GM19324 (cell line): ENCODE results near the gene TOB1.

Experiments
- ATAC-seq: cut with Tn5 transposase; IDR thresholded peaks from one replicate; pipeline ENCODE4 v1.9.1; 2021; ENCODE audit warnings: mild to moderate bottlenecking, moderate library complexity; ENCODE audit not compliant: unreplicated experiment, low FRiP score

TOB1 gene

GRCh38 chr17:50815400-50815799 is 50.8 kb downstream of the TOB1 start:
- ATAC-seq = no peak

- ATAC-seq = no peak
Measured at GRCh38 chr17:50813583-50813982, 52.6 kb downstream of the TOB1 start.
